Measurements from ENCODE around the gene INPP5A.

DNA sequence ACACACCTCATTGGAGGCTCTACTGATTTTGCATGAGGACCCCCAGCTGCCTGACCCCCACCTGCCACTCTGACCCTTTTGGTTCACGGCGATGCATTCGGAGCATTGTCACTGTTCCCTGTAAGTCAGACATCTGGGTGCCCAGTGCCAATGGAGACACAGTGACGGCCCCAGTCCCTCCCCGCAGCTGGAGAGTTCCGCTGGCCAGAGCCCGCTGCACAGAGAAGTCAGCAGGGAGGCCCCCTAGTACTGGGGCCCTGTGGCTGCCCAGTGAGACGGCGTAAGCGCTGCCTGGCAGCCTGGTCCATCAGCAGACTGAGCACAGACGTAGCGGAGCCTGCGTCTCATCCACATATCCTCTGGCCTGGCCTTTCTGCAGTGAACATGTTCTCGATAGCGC lies 170.9 kb downstream of the INPP5A start:
- no peak for TF ChIP-seq FOXK2 (IDR thresholded peaks at IDR 0.05)
- TF ChIP-seq BCL6 (CRISPR knock-in tag; IDR thresholded peaks at IDR 0.05) = no peak
- TF ChIP-seq, protein P1, sequence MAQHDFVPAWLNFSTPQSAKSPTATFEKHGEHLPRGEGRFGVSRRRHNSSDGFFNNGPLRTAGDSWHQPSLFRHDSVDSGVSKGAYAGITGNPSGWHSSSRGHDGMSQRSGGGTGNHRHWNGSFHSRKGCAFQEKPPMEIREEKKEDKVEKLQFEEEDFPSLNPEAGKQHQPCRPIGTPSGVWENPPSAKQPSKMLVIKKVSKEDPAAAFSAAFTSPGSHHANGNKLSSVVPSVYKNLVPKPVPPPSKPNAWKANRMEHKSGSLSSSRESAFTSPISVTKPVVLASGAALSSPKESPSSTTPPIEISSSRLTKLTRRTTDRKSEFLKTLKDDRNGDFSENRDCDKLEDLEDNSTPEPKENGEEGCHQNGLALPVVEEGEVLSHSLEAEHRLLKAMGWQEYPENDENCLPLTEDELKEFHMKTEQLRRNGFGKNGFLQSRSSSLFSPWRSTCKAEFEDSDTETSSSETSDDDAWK (CRISPR knock-in tag; IDR thresholded peaks at IDR 0.05) = no peak
- no peak for TF ChIP-seq PHF8 (CRISPR knock-in tag; IDR thresholded peaks at IDR 0.05)
- TF ChIP-seq, protein P2, sequence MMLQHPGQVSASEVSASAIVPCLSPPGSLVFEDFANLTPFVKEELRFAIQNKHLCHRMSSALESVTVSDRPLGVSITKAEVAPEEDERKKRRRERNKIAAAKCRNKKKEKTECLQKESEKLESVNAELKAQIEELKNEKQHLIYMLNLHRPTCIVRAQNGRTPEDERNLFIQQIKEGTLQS (CRISPR knock-in tag; IDR thresholded peaks at IDR 0.05) = no peak
- TF ChIP-seq SETDB1 (CRISPR knock-in tag; IDR thresholded peaks at IDR 0.05; ENCODE audit: borderline replicate concordance) = no peak
- TF ChIP-seq, protein P3, sequence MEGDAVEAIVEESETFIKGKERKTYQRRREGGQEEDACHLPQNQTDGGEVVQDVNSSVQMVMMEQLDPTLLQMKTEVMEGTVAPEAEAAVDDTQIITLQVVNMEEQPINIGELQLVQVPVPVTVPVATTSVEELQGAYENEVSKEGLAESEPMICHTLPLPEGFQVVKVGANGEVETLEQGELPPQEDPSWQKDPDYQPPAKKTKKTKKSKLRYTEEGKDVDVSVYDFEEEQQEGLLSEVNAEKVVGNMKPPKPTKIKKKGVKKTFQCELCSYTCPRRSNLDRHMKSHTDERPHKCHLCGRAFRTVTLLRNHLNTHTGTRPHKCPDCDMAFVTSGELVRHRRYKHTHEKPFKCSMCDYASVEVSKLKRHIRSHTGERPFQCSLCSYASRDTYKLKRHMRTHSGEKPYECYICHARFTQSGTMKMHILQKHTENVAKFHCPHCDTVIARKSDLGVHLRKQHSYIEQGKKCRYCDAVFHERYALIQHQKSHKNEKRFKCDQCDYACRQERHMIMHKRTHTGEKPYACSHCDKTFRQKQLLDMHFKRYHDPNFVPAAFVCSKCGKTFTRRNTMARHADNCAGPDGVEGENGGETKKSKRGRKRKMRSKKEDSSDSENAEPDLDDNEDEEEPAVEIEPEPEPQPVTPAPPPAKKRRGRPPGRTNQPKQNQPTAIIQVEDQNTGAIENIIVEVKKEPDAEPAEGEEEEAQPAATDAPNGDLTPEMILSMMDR (CRISPR knock-in tag; IDR thresholded peaks at IDR 0.05) = no peak
- TF ChIP-seq SIN3A (IDR thresholded peaks at IDR 0.05; ENCODE audit: borderline replicate concordance, low read depth, low read length) = no peak
- TF ChIP-seq, protein P4, sequence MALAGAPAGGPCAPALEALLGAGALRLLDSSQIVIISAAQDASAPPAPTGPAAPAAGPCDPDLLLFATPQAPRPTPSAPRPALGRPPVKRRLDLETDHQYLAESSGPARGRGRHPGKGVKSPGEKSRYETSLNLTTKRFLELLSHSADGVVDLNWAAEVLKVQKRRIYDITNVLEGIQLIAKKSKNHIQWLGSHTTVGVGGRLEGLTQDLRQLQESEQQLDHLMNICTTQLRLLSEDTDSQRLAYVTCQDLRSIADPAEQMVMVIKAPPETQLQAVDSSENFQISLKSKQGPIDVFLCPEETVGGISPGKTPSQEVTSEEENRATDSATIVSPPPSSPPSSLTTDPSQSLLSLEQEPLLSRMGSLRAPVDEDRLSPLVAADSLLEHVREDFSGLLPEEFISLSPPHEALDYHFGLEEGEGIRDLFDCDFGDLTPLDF (CRISPR knock-in tag; IDR thresholded peaks at IDR 0.05) = no peak
- TF ChIP-seq ATRX (CRISPR knock-in tag; IDR thresholded peaks at IDR 0.05; ENCODE audit: borderline replicate concordance) = no peak
- TF ChIP-seq RELA (CRISPR knock-in tag; IDR thresholded peaks at IDR 0.05) = no peak
- TF ChIP-seq EP300 (IDR thresholded peaks at IDR 0.05; ENCODE audit: low read depth in 2 of 2, low read length in 2 of 2) = no peak
- TF ChIP-seq EP300 (CRISPR knock-in tag; IDR thresholded peaks at IDR 0.05; ENCODE audit: borderline replicate concordance) = no peak

All from HepG2 (cell line).